ENCODE data around the gene RNPEPL1.
"Not testable (repeated sequence)": the region's sequence is repeated elsewhere in the genome, so short reads cannot be mapped to it uniquely, and the experiment has no call there.

The RNPEPL1 gene

GRCh38 chr2:240561325-240561971, 6.8 kb upstream of the RNPEPL1 start:
- peak in 1 of 2 experiments; percentile 8 for DNase-seq (ENCODE audit: low read depth in 1 of 2, low spot score in 1 of 2)
- Histone ChIP-seq H3K4me3 (replicated peaks; ENCODE audit: insufficient read depth, low read length) (peak overlapping the region; percentile 56), H3K27ac (replicated peaks) (peak overlapping the region; percentile 99), H3K27me3 (ENCODE audit: insufficient read depth, poor library complexity, severe bottlenecking) (no peaks in the 10 kb centered on the region)
- TF ChIP-seq POLR2AphosphoS5 (IDR thresholded peaks at IDR 0.05; ENCODE audit: low read depth) (no peak), GABPA (IDR thresholded peaks at IDR 0.05; ENCODE audit: low read depth) (no peak), SPI1 (IDR thresholded peaks at IDR 0.05; ENCODE audit: borderline replicate concordance, low read depth) (no peak), CTCF (IDR thresholded peaks at IDR 0.05; ENCODE audit: insufficient read depth, low read length) (no peak), REST (IDR thresholded peaks at IDR 0.05; ENCODE audit: insufficient replicate concordance, low read depth) (no peak)

- H3K27ac ChIP-seq (replicated peaks); H3K27me3 ChIP-seq (ENCODE audit: insufficient read depth, poor library complexity, severe bottlenecking): not testable (repeated sequence)
Observed at GRCh38 chr2:240563231-240563630, 5.1 kb upstream of the RNPEPL1 start.

GRCh38 chr2:240563951-240564560, 4.2 kb upstream of the RNPEPL1 start:
- Histone ChIP-seq H3K27me3 (ENCODE audit: insufficient read depth, poor library complexity, severe bottlenecking) (no peaks in the 10 kb centered on the region), H3K27ac (replicated peaks) (no peak overlapping the region; the same call in 1 of the 2 replicates), H3K4me3 (replicated peaks; ENCODE audit: insufficient read depth, low read length) (no peak overlapping the region)
- no peak for DNase-seq (ENCODE audit: low read depth in 1 of 2, low spot score in 1 of 2)
- TF ChIP-seq GABPA (IDR thresholded peaks at IDR 0.05; ENCODE audit: low read depth): no peak
- TF ChIP-seq REST (IDR thresholded peaks at IDR 0.05; ENCODE audit: insufficient replicate concordance, low read depth): no peak
- TF ChIP-seq CTCF (IDR thresholded peaks at IDR 0.05; ENCODE audit: insufficient read depth, low read length): no peak
- TF ChIP-seq POLR2AphosphoS5 (IDR thresholded peaks at IDR 0.05; ENCODE audit: low read depth): no peak
- no peak for TF ChIP-seq SPI1 (IDR thresholded peaks at IDR 0.05; ENCODE audit: borderline replicate concordance, low read depth)

More at GRCh38 chr2:240563231-240563630, 5.1 kb upstream of the RNPEPL1 start:
- H3K4me3 ChIP-seq (replicated peaks; ENCODE audit: insufficient read depth, low read length); DNase-seq (ENCODE audit: low read depth in 1 of 2, low spot score in 1 of 2): not testable (repeated sequence)

- Histone ChIP-seq H3K4me3 (replicated peaks; ENCODE audit: insufficient read depth, low read length) (no peak overlapping the region), H3K27me3 (ENCODE audit: insufficient read depth, poor library complexity, severe bottlenecking) (no peaks in the 10 kb centered on the region), H3K27ac (replicated peaks) (peak overlapping the region; percentile 92)
- TF ChIP-seq POLR2AphosphoS5 (IDR thresholded peaks at IDR 0.05; ENCODE audit: low read depth) (no peak), SPI1 (IDR thresholded peaks at IDR 0.05; ENCODE audit: borderline replicate concordance, low read depth) (no peak), GABPA (IDR thresholded peaks at IDR 0.05; ENCODE audit: low read depth) (no peak), REST (IDR thresholded peaks at IDR 0.05; ENCODE audit: insufficient replicate concordance, low read depth) (no peak), CTCF (IDR thresholded peaks at IDR 0.05; ENCODE audit: insufficient read depth, low read length) (no peak)
- DNase-seq (ENCODE audit: low read depth in 1 of 2, low spot score in 1 of 2): peak in 1 of 2 experiments; percentile 35
Observed at GRCh38 chr2:240564561-240565332, 3.5 kb upstream of the RNPEPL1 start.

Data from HL-60 (cell line).